Endothelial cell of umbilical vein (primary cell): ENCODE measurements around the gene PTOV1. TPM values are rescaled to one million over a fixed set of nuclear protein-coding genes. Genes with fewer than 3 reads are reported as not detected.

Experiments used
- BruUV-seq: library from RNA; stranded (reverse); fragments of 400-500 nt; replicated peaks from 2 replicates; lab custom pipeline; 2021; lab: Mats Ljungman, UMichigan
- CTCF ChIA-PET: fragments of 300-600, 350-600 bp; sonication (Branson Sonifier 250); formaldehyde crosslinking; loops from one replicate; lab custom pipeline; 2021; ENCODE audit warnings: antibody characterized with exemption, inconsistent platforms; lab: Charles Lee
- POLR2A ChIA-PET: fragments of 300-600, 350-600 bp; sonication (Branson Sonifier 250); formaldehyde crosslinking; loops from one replicate; lab custom pipeline; 2021; ENCODE audit warnings: antibody characterized with exemption, inconsistent platforms; lab: Charles Lee
- DNase-seq: peaks from one replicate; pipeline ENCODE4 v3.0.0-alpha.2; 2011; ENCODE audit warnings: low read depth, low spot score
- FAIRE-seq: peaks from 2 replicates; lab custom pipeline; 2011; peaks lifted over from hg19 to GRCh38; lab: Jason Lieb, UNC
- H2AFZ ChIP-seq: 2 replicates; pipeline ENCODE4 v1.6.0; 2012; ENCODE audit warnings: low read depth, low read length, control low read depth, inconsistent platforms
- H3K27ac ChIP-seq: 2 replicates; pipeline ENCODE4 v1.5.1; 2011; ENCODE audit warnings: low read depth, mild to moderate bottlenecking, control low read depth, low read length, moderate library complexity; ENCODE audit not compliant: insufficient read depth
- H3K27me3 ChIP-seq, 2 experiments: 2 replicates each; pipeline versions ENCODE4 v1.6.0 to v1.6.1; 2011; ENCODE audit warnings: low read length in 2 of 2, mixed read lengths in 1 of 2; ENCODE audit not compliant: control insufficient read depth in 2 of 2, insufficient read depth in 2 of 2
- H3K36me3 ChIP-seq, 2 experiments: 2 replicates in 1 of 2; 3 replicates in 1 of 2; pipeline ENCODE4 v1.5.1; 2011; ENCODE audit warnings: low read length in 2 of 2, mild to moderate bottlenecking in 1 of 2, moderate library complexity in 1 of 2; ENCODE audit not compliant: control insufficient read depth in 2 of 2, insufficient read depth in 2 of 2; ENCODE audit errors: extremely low read depth in 1 of 2
- H3K4me1 ChIP-seq: 3 replicates; pipeline ENCODE4 v1.5.1; 2011; ENCODE audit warnings: mild to moderate bottlenecking, low read length; ENCODE audit not compliant: control insufficient read depth, insufficient read depth; ENCODE audit errors: extremely low read depth
- H3K4me2 ChIP-seq: 2 replicates; pipeline ENCODE4 v1.6.1; 2011; ENCODE audit warnings: low read length, control low read depth, mixed read lengths; ENCODE audit not compliant: insufficient read depth
- H3K4me3 ChIP-seq, 3 experiments: fragments of 200-600 bp in 1 of 3; sonication (generic), shearing (Covaris generic) in 1 of 3; replicated peaks in 1 of 3; 2 replicates each; pipeline ENCODE4 v1.5.1; 2011 to 2016; ENCODE audit warnings: control low read depth in 3 of 3, low read length in 3 of 3, mild to moderate bottlenecking in 2 of 3, inconsistent platforms in 1 of 3, low read depth in 1 of 3, moderate library complexity in 1 of 3; ENCODE audit not compliant: insufficient read depth in 1 of 3
- H3K79me2 ChIP-seq: 2 replicates; pipeline ENCODE4 v1.6.0; 2012; ENCODE audit warnings: low read length, inconsistent platforms; ENCODE audit not compliant: control insufficient read depth, insufficient read depth
- H3K9ac ChIP-seq: replicated peaks from 2 replicates; pipeline ENCODE3; 2011; ENCODE audit warnings: low read length, control low read depth; ENCODE audit not compliant: insufficient read depth; ENCODE audit errors: extremely low read depth
- H3K9me1 ChIP-seq: replicated peaks from 3 replicates; pipeline ENCODE4 v1.6.0; 2011; ENCODE audit warnings: mild to moderate bottlenecking, low read length; ENCODE audit not compliant: control insufficient read depth, insufficient read depth; ENCODE audit errors: extremely low read depth
- H3K9me3 ChIP-seq: replicated peaks from 2 replicates; pipeline ENCODE4 v1.5.1; 2012; ENCODE audit warnings: low read length, inconsistent platforms; ENCODE audit not compliant: control insufficient read depth, insufficient read depth
- H4K20me1 ChIP-seq: replicated peaks from 2 replicates; pipeline ENCODE3; 2011; ENCODE audit warnings: mild to moderate bottlenecking, low read length; ENCODE audit not compliant: control insufficient read depth, insufficient read depth; ENCODE audit errors: extremely low read depth
- EZH2 ChIP-seq: IDR thresholded peaks from 2 replicates; pipeline ENCODE4 v1.6.1; 2012; ENCODE audit warnings: borderline replicate concordance, low read depth, mild to moderate bottlenecking, moderate library complexity, low read length, inconsistent platforms; ENCODE audit not compliant: severe bottlenecking
- FOS ChIP-seq: IDR thresholded peaks from 2 replicates; pipeline ENCODE4 v1.6.1; 2011; ENCODE audit warnings: mild to moderate bottlenecking, low read length, moderate library complexity, borderline replicate concordance; ENCODE audit not compliant: insufficient read depth
- GATA2 ChIP-seq: IDR thresholded peaks from 2 replicates; pipeline ENCODE4 v1.7.0; 2011; ENCODE audit warnings: low read depth, mild to moderate bottlenecking, moderate library complexity, mixed read lengths, low read length; ENCODE audit not compliant: insufficient read length, insufficient read depth
- JUN ChIP-seq: IDR thresholded peaks from 2 replicates; pipeline ENCODE4 v1.6.1; 2011; ENCODE audit warnings: borderline replicate concordance, low read depth; ENCODE audit not compliant: insufficient read length, insufficient read depth
- MYC ChIP-seq: IDR thresholded peaks from one replicate; pipeline ENCODE4 v1.6.1; 2011; ENCODE audit warnings: mild to moderate bottlenecking, low read depth, low read length
- POLR2A ChIP-seq: IDR thresholded peaks from 2 replicates; pipeline ENCODE4 v1.6.1; 2012; ENCODE audit warnings: low read depth, mild to moderate bottlenecking, control low read depth, low read length
- POLR2AphosphoS5 ChIP-seq: IDR thresholded peaks from 2 replicates; pipeline ENCODE4 v1.6.1; 2012; ENCODE audit warnings: low read depth, mild to moderate bottlenecking, control low read depth, low read length, moderate library complexity; ENCODE audit not compliant: insufficient read depth
- dilution Hi-C: fragments of 300-500 bp; cut with MboI; formaldehyde crosslinking; loops from one replicate; pipeline ENCODE4 v1.15.0; 2019; ENCODE audit warnings: low sequenced_read_pairs; ENCODE audit not compliant: extremely low pct_ligation_motif_present
- intact Hi-C: fragments of 100-400 bp; cut with micrococcal nuclease; formaldehyde crosslinking; loops from one replicate; pipeline ENCODE4 v1.10.0; 2022
- polyA plus RNA-seq, 4 experiments: library from polyadenylated mRNA; depleted of rRNA in 3 of 4; stranded (reverse) in 3 of 4; unstranded in 1 of 4; fragments of >200 nt; gene quantifications; 2 replicates each; pipeline versions ENCODE4 v1.2.1 to v1.2.3, GENCODE V29; 2011 to 2012; ENCODE audit warnings: missing spikeins in 1 of 4
- total RNA-seq: library from RNA; stranded (reverse); gene quantifications from 2 replicates; pipeline ENCODE4 v1.2.3, GENCODE V29; 2021
- TF ChIP-seq, protein P1 (sequence below), 2 donors: IDR thresholded peaks; 1 replicate in 1 of 2; 2 replicates in 1 of 2; pipeline ENCODE4 v1.5.1; 2011; ENCODE audit warnings: low read length in 2 of 2, mild to moderate bottlenecking in 2 of 2, moderate library complexity in 2 of 2, control low read depth in 1 of 2, inconsistent platforms in 1 of 2, low read depth in 1 of 2; ENCODE audit not compliant: insufficient read depth in 1 of 2; ENCODE audit errors: extremely low read depth in 1 of 2
- TF ChIP-seq, protein P2 (sequence below): IDR thresholded peaks from 2 replicates; pipeline ENCODE4 v1.6.1; 2011; ENCODE audit not compliant: insufficient read depth, insufficient read length

Gene PTOV1
- total and polyA plus RNA-seq, 2 donors (not counting 3 experiments of a cell fraction or from before 2014, with no cell fraction given): 116 to 184 TPM

DNA sequence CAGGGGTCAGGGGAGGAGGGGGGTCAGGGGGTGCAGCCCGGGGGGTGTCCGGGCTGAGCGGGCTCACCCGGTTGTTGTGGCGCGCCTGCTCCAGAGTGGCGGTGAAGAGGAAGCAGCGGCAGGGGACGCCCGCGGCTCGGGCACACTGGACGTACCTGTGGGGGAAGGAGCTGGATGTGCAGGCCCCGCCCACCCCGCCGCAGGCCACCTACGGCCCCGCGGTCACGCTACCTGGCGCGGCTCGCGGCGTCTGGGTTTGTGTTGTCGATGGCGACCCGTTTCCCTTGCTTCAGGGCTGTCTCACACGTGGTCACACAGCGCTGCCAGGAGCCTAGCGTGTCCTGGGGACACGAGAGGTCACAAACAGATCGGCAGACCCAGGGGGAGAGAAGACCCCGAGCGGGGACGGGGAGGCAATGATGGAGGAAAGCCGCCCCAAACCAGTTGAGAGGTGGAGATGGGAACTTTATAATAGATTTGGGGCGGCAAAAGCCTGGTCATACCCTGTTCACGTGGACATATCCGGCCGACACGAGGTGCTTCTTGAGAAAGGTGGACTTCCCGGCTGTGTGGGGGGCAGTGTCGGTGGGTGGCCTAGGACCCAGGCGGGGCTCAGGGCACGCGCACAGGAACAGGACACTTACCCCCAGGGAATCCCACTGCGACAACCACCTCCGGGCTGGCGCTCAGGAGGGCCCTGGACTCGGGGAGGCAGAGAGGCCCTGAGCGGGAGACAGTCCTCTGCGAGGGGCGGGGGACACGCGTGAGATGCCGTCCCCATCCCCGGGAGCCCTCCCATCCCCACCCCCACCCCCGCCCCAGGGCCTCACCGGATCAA lies 10.8 kb downstream of the PTOV1 start:
- no peaks in the 10 kb centered on the region for H3K27me3 ChIP-seq
- H3K4me3 ChIP-seq: no peak overlapping the region
- peaks cover 20% of the 10 kb centered on the region for H3K4me1 ChIP-seq
- no peak overlapping the region for H3K27ac ChIP-seq
- H3K36me3 ChIP-seq: peaks cover 15 to 54% of the 10 kb centered on the region in 2 experiments
- CTCF ChIA-PET: no interaction called here
- no peak overlapping the region for H2AFZ ChIP-seq
- FAIRE-seq (no peak), DNase-seq (no peak)
- H3K4me2 ChIP-seq: no peak overlapping the region
- POLR2A ChIA-PET: no interaction called here
- H4K20me1 ChIP-seq: no peaks in the 10 kb centered on the region
- dilution Hi-C loops: no loop called here
- intact Hi-C loops: no loop called here
- H3K9me1 ChIP-seq: no peaks in the 10 kb centered on the region
- peaks cover 26% of the 10 kb centered on the region for H3K79me2 ChIP-seq
- H3K9me3 ChIP-seq: no peaks in the 10 kb centered on the region
- no TSS peak for BruUV-seq
- TF ChIP-seq POLR2A: no peak
- TF ChIP-seq, protein P1, sequence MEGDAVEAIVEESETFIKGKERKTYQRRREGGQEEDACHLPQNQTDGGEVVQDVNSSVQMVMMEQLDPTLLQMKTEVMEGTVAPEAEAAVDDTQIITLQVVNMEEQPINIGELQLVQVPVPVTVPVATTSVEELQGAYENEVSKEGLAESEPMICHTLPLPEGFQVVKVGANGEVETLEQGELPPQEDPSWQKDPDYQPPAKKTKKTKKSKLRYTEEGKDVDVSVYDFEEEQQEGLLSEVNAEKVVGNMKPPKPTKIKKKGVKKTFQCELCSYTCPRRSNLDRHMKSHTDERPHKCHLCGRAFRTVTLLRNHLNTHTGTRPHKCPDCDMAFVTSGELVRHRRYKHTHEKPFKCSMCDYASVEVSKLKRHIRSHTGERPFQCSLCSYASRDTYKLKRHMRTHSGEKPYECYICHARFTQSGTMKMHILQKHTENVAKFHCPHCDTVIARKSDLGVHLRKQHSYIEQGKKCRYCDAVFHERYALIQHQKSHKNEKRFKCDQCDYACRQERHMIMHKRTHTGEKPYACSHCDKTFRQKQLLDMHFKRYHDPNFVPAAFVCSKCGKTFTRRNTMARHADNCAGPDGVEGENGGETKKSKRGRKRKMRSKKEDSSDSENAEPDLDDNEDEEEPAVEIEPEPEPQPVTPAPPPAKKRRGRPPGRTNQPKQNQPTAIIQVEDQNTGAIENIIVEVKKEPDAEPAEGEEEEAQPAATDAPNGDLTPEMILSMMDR (IDR thresholded peaks at IDR 0.05; ENCODE audit: extremely low read depth in 1 of 2, insufficient read depth in 1 of 2, low read depth in 1 of 2, low read length in 2 of 2): no peak
- no peak for TF ChIP-seq FOS
- TF ChIP-seq JUN: no peak
- TF ChIP-seq, protein P2, sequence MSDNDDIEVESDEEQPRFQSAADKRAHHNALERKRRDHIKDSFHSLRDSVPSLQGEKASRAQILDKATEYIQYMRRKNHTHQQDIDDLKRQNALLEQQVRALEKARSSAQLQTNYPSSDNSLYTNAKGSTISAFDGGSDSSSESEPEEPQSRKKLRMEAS: no peak
- TF ChIP-seq MYC: no peak
- no peak for TF ChIP-seq EZH2
- TF ChIP-seq POLR2AphosphoS5: no peak
- TF ChIP-seq GATA2: no peak
- H3K9ac ChIP-seq: no peak overlapping the region
